GM19324 (cell line): ENCODE data around the gene NDUFA8.

Source experiments
- ATAC-seq: cut with Tn5 transposase; IDR thresholded peaks from one replicate; pipeline ENCODE4 v1.9.1; 2021; ENCODE audit warnings: mild to moderate bottlenecking, moderate library complexity; ENCODE audit not compliant: unreplicated experiment, low FRiP score

NDUFA8 gene

GRCh38 chr9:122140368-122141193, 19.0 kb downstream of the NDUFA8 start:
- no peak for ATAC-seq

DNA sequence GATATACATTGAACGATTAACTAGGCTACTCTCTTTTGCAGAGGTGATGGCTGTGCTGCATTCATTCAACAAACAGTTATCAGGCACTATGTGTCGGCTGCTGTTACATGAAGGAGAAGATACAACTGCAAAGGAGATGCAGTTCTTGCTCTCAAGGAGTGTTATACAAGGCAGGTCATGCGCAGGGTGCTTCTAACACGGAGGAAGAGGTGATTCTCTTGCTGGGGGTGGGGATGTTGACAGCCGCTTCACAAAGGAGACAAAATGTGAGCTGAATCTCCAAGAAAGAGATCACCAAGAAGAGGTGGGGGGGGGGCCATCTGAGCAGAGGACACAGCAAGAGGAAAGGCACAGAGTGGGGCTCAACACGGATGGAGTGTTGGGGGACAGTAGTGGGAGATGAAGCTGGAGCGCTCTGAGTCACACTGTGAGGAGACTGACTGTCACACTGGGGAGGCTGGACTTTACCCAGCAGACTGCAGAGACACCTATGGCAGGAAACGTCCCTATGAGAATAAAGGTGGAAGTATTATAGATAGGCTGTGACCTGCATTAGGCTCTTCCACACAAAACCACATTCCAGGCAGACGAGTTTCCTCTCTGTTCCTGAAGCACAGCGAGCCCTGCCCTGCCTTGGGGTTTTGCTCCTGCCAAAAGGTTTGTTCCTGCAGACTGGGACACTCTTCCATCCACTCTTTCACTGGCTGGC, 20.9 kb downstream of the NDUFA8 start:
- no peak for ATAC-seq

DNA sequence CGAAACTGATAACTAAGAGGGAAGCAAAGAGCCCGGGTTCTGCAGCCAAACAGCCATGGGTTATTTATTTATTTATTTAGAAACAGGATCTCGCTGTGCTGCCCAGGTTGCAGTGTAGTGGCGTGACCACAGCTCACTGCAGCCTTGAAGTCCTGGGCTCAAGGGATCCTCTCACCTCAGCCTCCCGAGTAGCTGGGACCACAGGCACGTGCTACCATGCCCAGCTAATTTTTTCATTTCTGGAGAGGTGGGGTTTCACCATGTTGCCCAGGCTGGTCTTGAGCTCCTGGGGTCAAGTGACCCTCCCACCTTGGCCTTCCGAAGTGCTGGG, 24.1 kb downstream of the NDUFA8 start:
- no peak for ATAC-seq

GRCh38 chr9:122134822-122135528, 24.6 kb downstream of the NDUFA8 start:
- no peak for ATAC-seq

DNA sequence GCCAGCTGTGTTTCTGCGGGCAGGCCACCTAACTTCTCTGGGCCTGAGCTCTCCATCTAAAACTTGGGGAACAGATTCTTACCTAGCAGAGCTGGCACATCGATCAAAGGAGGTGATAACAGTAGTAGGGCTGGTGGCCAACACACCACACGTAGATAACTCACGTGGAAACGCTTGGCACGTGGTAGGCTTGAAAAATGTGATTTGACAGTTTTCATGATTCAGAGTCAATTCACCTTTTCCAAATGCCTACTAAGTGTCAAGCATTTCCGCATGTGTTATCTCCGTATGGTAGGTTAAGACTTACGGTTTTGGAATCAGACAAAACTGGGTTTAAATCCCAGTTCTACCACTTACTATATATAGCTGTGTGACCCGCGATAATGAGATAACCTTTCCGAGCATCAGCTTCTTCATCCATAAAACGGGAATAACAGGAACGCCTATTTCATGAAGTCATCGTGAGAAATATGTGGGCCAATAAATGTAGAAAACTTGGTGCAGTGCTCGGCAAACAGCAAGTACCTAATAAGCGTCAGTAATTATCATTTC, 25.5 kb downstream of the NDUFA8 start:
- no peak for ATAC-seq

GRCh38 chr9:122133263-122133983, 26.2 kb downstream of the NDUFA8 start:
- no peak for ATAC-seq

DNA sequence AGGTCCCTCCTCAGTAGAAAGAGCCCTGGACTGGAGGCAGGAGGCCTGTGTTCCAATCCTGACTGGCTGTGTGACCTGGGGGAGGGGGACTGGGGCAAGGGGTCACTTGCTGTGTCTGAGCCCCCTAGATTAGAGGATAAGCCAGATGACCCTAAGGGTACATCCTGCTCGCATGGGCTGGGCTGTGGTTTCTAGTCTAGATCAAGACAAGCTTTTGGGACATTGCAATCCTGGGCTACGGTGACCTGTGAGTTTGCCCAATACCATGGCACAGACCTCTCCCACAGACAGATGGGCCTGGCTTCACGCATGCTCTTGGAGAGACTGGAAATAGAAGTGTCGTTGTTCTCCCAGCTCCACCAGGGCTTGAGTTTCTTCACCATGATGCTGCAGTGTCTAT, 27.0 kb downstream of the NDUFA8 start:
- ATAC-seq, result no peak

- ATAC-seq, result no peak
Observed at GRCh38 chr9:122131401-122132001, 28.1 kb downstream of the NDUFA8 start.

DNA sequence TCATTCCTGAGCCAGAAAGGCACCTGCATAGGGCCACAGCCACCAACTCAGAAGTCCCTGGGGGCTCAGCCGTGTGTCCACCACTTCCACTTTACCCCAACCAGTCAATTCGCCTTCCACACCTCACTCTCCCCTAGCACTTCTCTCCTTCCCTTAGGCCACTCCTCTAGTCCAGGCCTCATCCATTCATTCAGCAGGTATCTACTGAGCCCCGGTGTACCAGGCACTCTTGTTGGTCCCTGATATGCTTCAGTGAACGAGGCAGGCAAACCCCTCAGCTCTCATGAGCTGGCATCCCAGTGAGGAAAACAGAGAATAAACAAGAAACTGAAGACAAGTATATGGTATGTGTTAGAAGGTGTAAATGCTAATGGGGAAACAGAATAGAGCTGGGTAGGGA, 28.7 kb downstream of the NDUFA8 start:
- ATAC-seq, result no peak

DNA sequence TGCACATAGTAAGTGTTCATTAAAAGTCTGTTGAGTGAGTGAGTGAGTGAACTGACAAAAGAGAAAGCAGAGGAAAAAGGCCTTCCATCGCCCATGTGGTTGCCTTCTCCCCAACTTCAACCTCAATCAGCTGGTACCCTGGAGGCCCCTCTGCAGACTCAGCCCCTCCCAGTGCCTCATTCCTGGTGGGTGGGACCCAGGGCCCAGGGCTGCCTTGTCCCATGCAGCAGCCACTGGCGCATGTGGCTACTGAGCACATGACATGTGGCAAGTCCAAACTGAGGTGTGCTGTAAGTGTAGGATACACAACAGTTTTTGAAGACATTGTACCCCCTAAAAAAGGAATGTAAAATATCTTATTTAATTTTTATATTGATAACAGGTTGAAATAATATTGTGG, 29.6 kb downstream of the NDUFA8 start:
- ATAC-seq, result no peak

GRCh38 chr9:122128969-122129343, 30.6 kb downstream of the NDUFA8 start:
- no peak for ATAC-seq

- no peak for ATAC-seq
Observed at GRCh38 chr9:122128007-122128968, 31.3 kb downstream of the NDUFA8 start.

GRCh38 chr9:122127396-122127798, 32.2 kb downstream of the NDUFA8 start:
- no peak for ATAC-seq

DNA sequence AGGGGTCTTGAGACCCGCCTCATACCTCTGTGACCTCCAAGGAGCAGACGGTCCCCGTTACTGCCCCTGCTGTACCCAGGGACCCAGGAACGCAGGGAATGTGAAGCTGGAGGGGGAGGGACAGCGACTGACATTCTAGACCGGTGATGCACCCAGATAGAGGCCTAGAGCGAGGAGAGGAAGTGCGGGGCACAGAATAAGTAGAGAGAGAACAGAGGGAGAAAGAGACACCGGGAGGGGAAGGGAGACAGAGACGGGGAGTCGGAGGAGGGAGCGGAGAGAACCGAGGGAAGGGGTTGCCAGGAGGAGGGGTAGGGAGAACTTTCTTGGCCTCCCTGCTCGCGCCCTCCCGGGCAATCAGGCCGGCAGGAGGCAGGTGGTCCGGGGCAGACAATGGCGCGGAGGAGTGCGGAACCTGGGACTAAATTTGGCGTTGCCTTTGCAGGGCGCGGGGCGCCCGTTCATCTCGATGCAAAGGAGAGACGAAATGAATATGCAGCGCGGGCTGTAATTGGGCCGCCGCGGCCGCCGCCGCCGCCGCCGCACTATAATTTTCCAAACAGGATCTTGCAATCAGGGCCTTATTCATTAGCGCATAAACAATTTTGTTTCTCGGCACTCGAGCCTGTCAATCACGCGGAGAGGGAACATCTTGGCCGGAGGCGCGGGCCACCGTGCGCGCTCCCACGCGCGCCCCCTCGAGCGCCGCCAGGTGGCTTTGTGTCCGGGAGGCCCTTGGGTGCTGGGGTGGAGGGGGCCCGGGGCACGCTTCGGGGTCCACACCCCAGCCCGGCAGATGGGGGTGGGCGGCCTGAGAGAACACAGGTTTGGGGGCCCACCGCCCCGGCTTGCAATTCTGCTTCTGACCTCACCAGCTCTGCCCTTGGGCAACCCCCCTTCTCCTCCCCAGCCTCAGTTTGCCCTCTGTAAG, 33.0 kb downstream of the NDUFA8 start:
- no peak for ATAC-seq

DNA sequence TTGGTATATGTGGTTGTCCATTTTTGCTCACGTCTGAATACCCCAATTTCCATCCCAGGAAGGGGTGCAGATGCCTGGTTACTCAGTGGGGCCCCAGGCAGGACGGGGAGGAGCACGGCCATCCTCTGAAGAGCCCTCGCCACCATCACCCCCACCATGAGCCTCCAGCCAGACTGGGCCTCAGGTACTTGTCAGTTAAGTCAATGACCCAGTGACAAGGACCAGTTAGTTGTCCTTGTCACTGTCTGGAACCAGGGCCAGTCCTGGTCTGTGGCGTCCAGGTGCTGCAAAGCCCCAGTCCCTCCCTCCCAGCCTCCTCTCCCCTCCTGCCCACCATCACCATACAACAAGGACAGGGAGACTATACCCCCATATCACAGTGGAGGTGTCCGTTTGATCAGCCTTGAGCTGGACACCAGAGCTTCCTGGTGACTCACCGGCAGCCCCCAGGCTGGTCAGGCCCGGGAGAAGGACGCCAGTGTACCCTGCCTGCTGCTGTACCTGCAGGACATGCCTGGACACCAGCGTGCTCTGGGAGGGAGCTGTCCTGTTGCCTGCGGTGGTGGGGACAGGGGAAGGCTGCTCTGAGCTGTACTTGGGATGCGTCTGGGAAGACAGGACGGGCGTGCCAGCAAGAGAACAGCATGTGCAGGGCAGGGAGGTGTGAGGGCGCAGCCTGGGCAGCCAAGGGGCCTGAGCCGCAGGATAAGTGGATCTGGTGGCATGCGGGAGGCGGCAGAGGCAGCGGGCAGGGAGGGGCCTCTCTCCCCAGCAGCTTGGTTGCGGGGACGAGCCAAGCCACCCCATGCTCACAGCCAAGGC, 33.9 kb downstream of the NDUFA8 start:
- ATAC-seq, result no peak

DNA sequence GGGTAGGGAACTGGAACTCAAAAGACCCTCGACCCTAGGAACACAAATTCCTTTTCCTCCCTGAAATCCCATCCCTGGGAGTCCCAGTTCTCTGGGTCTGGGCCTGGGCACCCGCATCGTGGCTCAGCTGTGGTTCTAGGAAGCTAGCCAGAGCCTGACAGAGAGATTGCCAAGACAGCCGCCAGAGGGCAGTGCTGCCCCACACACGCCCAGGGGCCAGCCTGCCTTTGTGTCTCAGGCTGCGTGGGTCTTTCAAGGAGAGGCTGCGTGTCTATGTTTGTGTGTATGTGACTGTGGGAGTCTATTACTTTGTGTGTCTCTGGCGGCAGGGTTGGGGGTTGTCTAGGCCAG, 34.4 kb downstream of the NDUFA8 start:
- no peak for ATAC-seq

- ATAC-seq, result no peak
Observed at GRCh38 chr9:122124528-122124927, 35.1 kb downstream of the NDUFA8 start.
